HepG2 (cell line): Measurements from ENCODE around the gene KLHDC4. TPM values are rescaled to one million over a fixed set of nuclear protein-coding genes. Genes with fewer than 3 reads are reported as not detected.

ENCODE experiments used
- KDM3A ChIP-seq: IDR thresholded peaks from 2 replicates; pipeline ENCODE4 v1.6.1; 2018; ENCODE audit warnings: low read depth, missing compliant biosample characterization
- MIXL1 ChIP-seq: IDR thresholded peaks from 2 replicates; pipeline ENCODE4 v1.6.1; 2016
- PHF5A ChIP-seq: IDR thresholded peaks from one replicate; pipeline ENCODE4 v1.6.1; 2018; ENCODE audit warnings: low read depth, missing genetic modification reagents; ENCODE audit not compliant: unreplicated experiment
- SAP130 ChIP-seq: IDR thresholded peaks from 2 replicates; pipeline ENCODE4 v1.6.1; 2016; ENCODE audit warnings: low read depth
- TBX3 ChIP-seq: fragments of 450-650 bp; IDR thresholded peaks from 2 replicates; pipeline ENCODE4 v1.6.1; 2017; ENCODE audit warnings: antibody characterized with exemption, mild to moderate bottlenecking, inconsistent platforms, borderline replicate concordance
- ZMYM4 ChIP-seq: sonication (generic); formaldehyde crosslinking; IDR thresholded peaks from 2 replicates; pipeline ENCODE4 v1.8.1; 2023; ENCODE audit warnings: mild to moderate bottlenecking, missing genetic modification reagents
- ZNF251 ChIP-seq: sonication (generic); formaldehyde crosslinking; IDR thresholded peaks from 2 replicates; pipeline ENCODE4 v1.9.0; 2021; ENCODE audit warnings: mild to moderate bottlenecking, missing genetic modification reagents
- ZNF446 ChIP-seq: sonication (generic); formaldehyde crosslinking; IDR thresholded peaks from 2 replicates; pipeline ENCODE4 v1.5.0; 2020; ENCODE audit warnings: mild to moderate bottlenecking, missing genetic modification reagents
- ZNF619 ChIP-seq: sonication (generic); formaldehyde crosslinking; IDR thresholded peaks from 2 replicates; pipeline ENCODE4 v1.4.0; 2020; ENCODE audit warnings: mild to moderate bottlenecking, missing genetic modification reagents
- ZNF816 ChIP-seq: sonication (generic); formaldehyde crosslinking; IDR thresholded peaks from 2 replicates; pipeline ENCODE4 v1.8.0; 2022; ENCODE audit warnings: missing genetic modification reagents, mild to moderate bottlenecking, borderline replicate concordance
- polyA plus RNA-seq, 8 experiments: library from polyadenylated mRNA; depleted of rRNA in 3 of 8; stranded (reverse) in 7 of 8; unstranded in 1 of 8; fragments of >200 nt; fragmentation: Illumina TruSeq in 4 of 8; extraction: Trizol in 4 of 8; gene quantifications; 2 replicates each; pipeline versions ENCODE4 v1.2.1 to v1.2.3, GENCODE V29; 2011 to 2016; ENCODE audit warnings: low read depth in 4 of 8, missing spikeins in 1 of 8, mixed read lengths in 1 of 8; ENCODE audit not compliant: insufficient read depth in 1 of 8
- total RNA-seq, 5 experiments: library from RNA; depleted of rRNA; stranded (reverse); fragments of >200 nt; fragmentation: Illumina TruSeq; extraction: Trizol; gene quantifications; 2 replicates each; pipeline ENCODE4 v1.2.3, GENCODE V29; 2016; ENCODE audit warnings: low read depth in 1 of 5
- TF ChIP-seq, protein P1 (sequence below): sonication (generic); formaldehyde crosslinking; IDR thresholded peaks from 2 replicates; pipeline ENCODE4 v1.9.0; 2021; ENCODE audit warnings: missing genetic modification reagents, mild to moderate bottlenecking, borderline replicate concordance
- TF ChIP-seq, protein P2 (sequence below): IDR thresholded peaks from 2 replicates; pipeline ENCODE4 v1.4.0; 2020; ENCODE audit warnings: mild to moderate bottlenecking, missing genetic modification reagents
- TF ChIP-seq, protein P3 (sequence below): sonication (generic); formaldehyde crosslinking; IDR thresholded peaks from 2 replicates; pipeline ENCODE4 v1.4.0; 2020; ENCODE audit warnings: missing genetic modification reagents, mild to moderate bottlenecking, borderline replicate concordance
- TF ChIP-seq, protein P4 (sequence below), 2 experiments: sonication (generic) in 1 of 2; formaldehyde crosslinking in 1 of 2; IDR thresholded peaks; 2 replicates each; pipeline versions ENCODE4 v1.4.0 to v1.6.1; 2016 to 2020; ENCODE audit warnings: borderline replicate concordance in 1 of 2, low read depth in 1 of 2, mild to moderate bottlenecking in 1 of 2, missing genetic modification reagents in 1 of 2

The KLHDC4 gene
- total and polyA plus RNA-seq, 2 of the 13 experiments (the other 11 are each of a cell fraction or from before 2014, with no cell fraction given): 18.7 to 31.8 TPM

DNA sequence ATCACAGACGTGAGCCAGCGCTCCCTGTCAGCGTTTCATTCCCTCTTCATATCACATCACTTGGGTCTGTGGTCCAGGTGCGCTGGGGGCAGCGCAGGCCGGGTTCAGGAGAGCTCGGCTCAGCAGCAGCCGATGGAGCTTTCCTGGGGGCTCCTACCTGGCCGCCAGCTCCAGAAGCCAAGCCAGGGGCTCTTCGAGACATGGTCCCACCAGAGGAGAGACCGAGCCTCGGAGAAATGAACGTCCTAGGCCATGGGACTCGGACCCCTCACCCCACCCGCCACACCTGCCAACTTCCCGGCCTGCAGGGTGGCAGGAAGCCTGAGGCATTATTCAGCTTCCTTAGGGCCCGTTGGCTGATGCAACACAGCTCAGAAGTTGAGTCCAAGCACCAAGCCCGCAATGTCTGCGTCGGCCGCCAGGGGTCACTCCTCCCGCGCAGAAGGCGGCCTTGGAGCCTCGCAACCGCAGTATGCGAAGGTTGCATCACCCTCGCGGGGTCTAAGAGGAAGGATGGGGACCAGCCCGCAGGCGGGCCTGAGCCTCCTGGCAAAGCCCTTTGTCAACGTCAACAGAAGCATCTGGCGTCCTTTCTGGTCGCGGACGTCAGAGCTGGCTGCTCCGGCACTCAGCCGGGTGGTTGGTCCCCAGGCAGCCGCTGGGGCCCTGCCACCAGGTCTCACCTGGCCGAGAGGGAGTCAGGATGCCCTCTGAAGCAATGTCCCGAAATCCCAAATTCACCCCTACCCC lies 13.2 kb upstream of the KLHDC4 start (continued):
- TF ChIP-seq, protein P1, sequence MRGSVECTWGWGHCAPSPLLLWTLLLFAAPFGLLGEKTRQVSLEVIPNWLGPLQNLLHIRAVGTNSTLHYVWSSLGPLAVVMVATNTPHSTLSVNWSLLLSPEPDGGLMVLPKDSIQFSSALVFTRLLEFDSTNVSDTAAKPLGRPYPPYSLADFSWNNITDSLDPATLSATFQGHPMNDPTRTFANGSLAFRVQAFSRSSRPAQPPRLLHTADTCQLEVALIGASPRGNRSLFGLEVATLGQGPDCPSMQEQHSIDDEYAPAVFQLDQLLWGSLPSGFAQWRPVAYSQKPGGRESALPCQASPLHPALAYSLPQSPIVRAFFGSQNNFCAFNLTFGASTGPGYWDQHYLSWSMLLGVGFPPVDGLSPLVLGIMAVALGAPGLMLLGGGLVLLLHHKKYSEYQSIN: no peak; the same call in 1 of the 2 replicates
- TF ChIP-seq TBX3: peak; percentile 64; the same call in 1 of the 2 replicates
- peak; percentile 87 for TF ChIP-seq ZNF619 (CRISPR knock-in tag)
- TF ChIP-seq, protein P2, sequence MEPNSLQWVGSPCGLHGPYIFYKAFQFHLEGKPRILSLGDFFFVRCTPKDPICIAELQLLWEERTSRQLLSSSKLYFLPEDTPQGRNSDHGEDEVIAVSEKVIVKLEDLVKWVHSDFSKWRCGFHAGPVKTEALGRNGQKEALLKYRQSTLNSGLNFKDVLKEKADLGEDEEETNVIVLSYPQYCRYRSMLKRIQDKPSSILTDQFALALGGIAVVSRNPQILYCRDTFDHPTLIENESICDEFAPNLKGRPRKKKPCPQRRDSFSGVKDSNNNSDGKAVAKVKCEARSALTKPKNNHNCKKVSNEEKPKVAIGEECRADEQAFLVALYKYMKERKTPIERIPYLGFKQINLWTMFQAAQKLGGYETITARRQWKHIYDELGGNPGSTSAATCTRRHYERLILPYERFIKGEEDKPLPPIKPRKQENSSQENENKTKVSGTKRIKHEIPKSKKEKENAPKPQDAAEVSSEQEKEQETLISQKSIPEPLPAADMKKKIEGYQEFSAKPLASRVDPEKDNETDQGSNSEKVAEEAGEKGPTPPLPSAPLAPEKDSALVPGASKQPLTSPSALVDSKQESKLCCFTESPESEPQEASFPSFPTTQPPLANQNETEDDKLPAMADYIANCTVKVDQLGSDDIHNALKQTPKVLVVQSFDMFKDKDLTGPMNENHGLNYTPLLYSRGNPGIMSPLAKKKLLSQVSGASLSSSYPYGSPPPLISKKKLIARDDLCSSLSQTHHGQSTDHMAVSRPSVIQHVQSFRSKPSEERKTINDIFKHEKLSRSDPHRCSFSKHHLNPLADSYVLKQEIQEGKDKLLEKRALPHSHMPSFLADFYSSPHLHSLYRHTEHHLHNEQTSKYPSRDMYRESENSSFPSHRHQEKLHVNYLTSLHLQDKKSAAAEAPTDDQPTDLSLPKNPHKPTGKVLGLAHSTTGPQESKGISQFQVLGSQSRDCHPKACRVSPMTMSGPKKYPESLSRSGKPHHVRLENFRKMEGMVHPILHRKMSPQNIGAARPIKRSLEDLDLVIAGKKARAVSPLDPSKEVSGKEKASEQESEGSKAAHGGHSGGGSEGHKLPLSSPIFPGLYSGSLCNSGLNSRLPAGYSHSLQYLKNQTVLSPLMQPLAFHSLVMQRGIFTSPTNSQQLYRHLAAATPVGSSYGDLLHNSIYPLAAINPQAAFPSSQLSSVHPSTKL (CRISPR knock-in tag): peak; percentile 87
- TF ChIP-seq, protein P3, sequence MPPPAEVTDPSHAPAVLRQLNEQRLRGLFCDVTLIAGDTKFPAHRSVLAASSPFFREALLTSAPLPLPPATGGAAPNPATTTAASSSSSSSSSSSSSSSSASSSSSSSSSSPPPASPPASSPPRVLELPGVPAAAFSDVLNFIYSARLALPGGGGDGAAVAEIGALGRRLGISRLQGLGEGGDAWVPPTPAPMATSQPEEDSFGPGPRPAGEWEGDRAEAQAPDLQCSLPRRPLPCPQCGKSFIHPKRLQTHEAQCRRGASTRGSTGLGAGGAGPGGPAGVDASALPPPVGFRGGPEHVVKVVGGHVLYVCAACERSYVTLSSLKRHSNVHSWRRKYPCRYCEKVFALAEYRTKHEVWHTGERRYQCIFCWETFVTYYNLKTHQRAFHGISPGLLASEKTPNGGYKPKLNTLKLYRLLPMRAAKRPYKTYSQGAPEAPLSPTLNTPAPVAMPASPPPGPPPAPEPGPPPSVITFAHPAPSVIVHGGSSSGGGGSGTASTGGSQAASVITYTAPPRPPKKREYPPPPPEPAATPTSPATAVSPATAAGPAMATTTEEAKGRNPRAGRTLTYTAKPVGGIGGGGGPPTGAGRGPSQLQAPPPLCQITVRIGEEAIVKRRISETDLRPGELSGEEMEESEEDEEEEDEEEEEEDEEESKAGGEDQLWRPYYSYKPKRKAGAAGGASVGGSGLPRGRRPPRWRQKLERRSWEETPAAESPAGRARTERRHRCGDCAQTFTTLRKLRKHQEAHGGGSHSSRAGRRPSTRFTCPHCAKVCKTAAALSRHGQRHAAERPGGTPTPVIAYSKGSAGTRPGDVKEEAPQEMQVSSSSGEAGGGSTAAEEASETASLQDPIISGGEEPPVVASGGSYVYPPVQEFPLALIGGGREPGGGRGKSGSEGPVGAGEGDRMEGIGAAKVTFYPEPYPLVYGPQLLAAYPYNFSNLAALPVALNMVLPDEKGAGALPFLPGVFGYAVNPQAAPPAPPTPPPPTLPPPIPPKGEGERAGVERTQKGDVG (CRISPR knock-in tag): peak; percentile 100
- TF ChIP-seq ZNF251 (CRISPR knock-in tag): peak; percentile 86; the same call in 1 of the 2 replicates
- TF ChIP-seq ZNF816 (CRISPR knock-in tag): no peak
- TF ChIP-seq ZNF446 (CRISPR knock-in tag): peak; percentile 80
- no peak for TF ChIP-seq PHF5A
- peak; percentile 81 for TF ChIP-seq ZMYM4 (CRISPR knock-in tag)
- TF ChIP-seq, protein P4, sequence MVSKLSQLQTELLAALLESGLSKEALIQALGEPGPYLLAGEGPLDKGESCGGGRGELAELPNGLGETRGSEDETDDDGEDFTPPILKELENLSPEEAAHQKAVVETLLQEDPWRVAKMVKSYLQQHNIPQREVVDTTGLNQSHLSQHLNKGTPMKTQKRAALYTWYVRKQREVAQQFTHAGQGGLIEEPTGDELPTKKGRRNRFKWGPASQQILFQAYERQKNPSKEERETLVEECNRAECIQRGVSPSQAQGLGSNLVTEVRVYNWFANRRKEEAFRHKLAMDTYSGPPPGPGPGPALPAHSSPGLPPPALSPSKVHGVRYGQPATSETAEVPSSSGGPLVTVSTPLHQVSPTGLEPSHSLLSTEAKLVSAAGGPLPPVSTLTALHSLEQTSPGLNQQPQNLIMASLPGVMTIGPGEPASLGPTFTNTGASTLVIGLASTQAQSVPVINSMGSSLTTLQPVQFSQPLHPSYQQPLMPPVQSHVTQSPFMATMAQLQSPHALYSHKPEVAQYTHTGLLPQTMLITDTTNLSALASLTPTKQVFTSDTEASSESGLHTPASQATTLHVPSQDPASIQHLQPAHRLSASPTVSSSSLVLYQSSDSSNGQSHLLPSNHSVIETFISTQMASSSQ (IDR thresholded peaks at IDR 0.05; ENCODE audit: low read depth): no peak
- TF ChIP-seq, protein P4 (CRISPR knock-in tag; IDR thresholded peaks at IDR 0.05; ENCODE audit: borderline replicate concordance): peak; percentile 80; the same call in 1 of the 2 replicates
- TF ChIP-seq MIXL1: peak; percentile 90
- peak; percentile 85 for TF ChIP-seq SAP130 (CRISPR knock-in tag)
- peak; percentile 98 for TF ChIP-seq KDM3A
